Keratinocyte (primary cell): Measurements from ENCODE around the gene KRT1.

Source experiments
- EZH2 ChIP-seq: IDR thresholded peaks from one replicate; pipeline ENCODE4 v1.6.1; 2012; ENCODE audit warnings: inconsistent platforms, mild to moderate bottlenecking, low read length, moderate library complexity
- TF ChIP-seq, protein P1 (sequence below), 3 experiments: IDR thresholded peaks in 1 of 3; conservative IDR thresholded peaks in 1 of 3; optimal IDR thresholded peaks in 1 of 3; 2 replicates in 2 of 3; 3 replicates in 1 of 3; pipeline versions ENCODE3 to v1.5.1; 2011; ENCODE audit warnings: low read length in 3 of 3, mild to moderate bottlenecking in 3 of 3, moderate library complexity in 2 of 3, control low read depth in 1 of 3, inconsistent platforms in 1 of 3; ENCODE audit not compliant: insufficient read depth in 2 of 3; ENCODE audit errors: extremely low read depth in 1 of 3

DNA sequence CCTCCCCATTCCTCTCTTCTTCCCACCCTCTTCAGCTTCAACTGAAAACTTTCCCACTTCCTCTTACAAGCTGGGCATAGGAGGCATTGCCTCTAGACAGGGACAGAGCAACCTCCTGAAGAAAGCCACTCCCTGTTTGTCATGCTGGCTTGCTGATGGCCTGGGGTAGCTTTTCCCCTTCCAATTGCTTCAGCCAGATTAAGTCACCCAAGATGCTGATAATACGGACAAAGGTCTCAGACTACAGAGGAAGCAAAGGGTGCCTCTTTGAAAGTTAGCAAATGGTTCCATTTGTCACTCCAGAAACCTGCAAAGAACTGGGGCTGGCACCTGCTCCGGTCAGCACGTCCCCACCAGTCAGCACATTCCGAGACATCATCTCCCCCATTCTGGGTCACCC lies 34.2 kb downstream of the KRT1 start:
- TF ChIP-seq, protein P1, sequence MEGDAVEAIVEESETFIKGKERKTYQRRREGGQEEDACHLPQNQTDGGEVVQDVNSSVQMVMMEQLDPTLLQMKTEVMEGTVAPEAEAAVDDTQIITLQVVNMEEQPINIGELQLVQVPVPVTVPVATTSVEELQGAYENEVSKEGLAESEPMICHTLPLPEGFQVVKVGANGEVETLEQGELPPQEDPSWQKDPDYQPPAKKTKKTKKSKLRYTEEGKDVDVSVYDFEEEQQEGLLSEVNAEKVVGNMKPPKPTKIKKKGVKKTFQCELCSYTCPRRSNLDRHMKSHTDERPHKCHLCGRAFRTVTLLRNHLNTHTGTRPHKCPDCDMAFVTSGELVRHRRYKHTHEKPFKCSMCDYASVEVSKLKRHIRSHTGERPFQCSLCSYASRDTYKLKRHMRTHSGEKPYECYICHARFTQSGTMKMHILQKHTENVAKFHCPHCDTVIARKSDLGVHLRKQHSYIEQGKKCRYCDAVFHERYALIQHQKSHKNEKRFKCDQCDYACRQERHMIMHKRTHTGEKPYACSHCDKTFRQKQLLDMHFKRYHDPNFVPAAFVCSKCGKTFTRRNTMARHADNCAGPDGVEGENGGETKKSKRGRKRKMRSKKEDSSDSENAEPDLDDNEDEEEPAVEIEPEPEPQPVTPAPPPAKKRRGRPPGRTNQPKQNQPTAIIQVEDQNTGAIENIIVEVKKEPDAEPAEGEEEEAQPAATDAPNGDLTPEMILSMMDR (optimal IDR thresholded peaks at IDR 0.05 in 1 of 3, IDR thresholded peaks at IDR 0.05 in 1 of 3, conservative IDR thresholded peaks at IDR 0.05 in 1 of 3; ENCODE audit: extremely low read depth in 1 of 3, insufficient read depth in 2 of 3, low read length in 3 of 3), result no peak
- TF ChIP-seq EZH2, result no peak
